Measurements from ENCODE around the gene EN1. TPM values are rescaled to one million over a fixed set of nuclear protein-coding genes. Genes with fewer than 3 reads are reported as not detected.
A peak's percentile ranks its signal among the peaks of the same experiment; 100 is the strongest.

Gene EN1
- total RNA-seq, 5 donors from 2014 or later (not counting 1 experiment from before 2014, with no cell fraction given): not detected

DNA sequence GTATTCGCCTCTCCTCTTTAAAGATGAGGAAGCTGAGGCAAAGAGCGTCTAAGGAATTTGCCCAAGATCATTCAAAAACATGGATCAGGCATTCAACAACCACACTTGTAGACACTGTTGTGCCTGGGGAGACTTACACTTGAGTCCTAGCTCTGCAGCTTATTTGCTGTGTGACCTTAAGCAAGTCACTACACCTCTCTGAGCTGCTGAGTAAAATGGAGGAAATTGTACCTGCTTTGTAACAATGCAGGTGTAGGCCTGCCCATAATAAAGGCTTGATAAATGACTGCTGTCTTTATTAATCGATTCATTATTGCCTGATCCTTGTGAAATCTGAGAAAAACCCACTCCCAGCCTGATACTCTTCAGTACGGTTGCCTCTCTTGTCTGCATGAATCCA, 30.8 kb downstream of the EN1 start:
- Mint-ChIP-seq H3K9me3 (no peaks in the 10 kb centered on the region), H3K27ac (peak overlapping the region in 1 of 2 donors; percentile 10), H3K4me3 (no peak overlapping the region), H3K27me3 (peaks cover 69 to 75% of the 10 kb centered on the region in 2 donors), H3K36me3 (no peaks in the 10 kb centered on the region), H3K4me1 (no peaks in the 10 kb centered on the region)
- ChIA-PET POLR2A (no interaction called here), CTCF (no interaction called here)
- H3K9me3 ChIP-seq: no peaks in the 10 kb centered on the region
- no peaks in the 10 kb centered on the region for H3K4me1 ChIP-seq (ENCODE audit: control insufficient read depth in 1 of 2, extremely low read depth in 1 of 2, insufficient read depth in 2 of 2, low read length in 2 of 2)
- H3K27me3 ChIP-seq (replicated peaks in 1 of 2; ENCODE audit: control insufficient read depth in 2 of 2, extremely low read depth in 1 of 2, insufficient read depth in 2 of 2, low read length in 1 of 2): peaks cover 0 to 47% of the 10 kb centered on the region in 2 experiments
- no peak overlapping the region for H3K4me3 ChIP-seq (ENCODE audit: control insufficient read depth in 1 of 2, extremely low read depth in 1 of 2, low read length in 1 of 2)
- no peak for ATAC-seq (replicated peaks in 1 of 4)
- no peak overlapping the region for H3K27ac ChIP-seq (ENCODE audit: low read length)
- no peak for DNase-seq
- H3K36me3 ChIP-seq (ENCODE audit: control insufficient read depth in 2 of 2, extremely low read depth in 1 of 2, insufficient read depth in 1 of 2, low read length in 1 of 2): no peaks in the 10 kb centered on the region
- WGBS (ENCODE audit: insufficient coverage): 70% methylated on average over 2 of the region's 4 CpGs

DNA sequence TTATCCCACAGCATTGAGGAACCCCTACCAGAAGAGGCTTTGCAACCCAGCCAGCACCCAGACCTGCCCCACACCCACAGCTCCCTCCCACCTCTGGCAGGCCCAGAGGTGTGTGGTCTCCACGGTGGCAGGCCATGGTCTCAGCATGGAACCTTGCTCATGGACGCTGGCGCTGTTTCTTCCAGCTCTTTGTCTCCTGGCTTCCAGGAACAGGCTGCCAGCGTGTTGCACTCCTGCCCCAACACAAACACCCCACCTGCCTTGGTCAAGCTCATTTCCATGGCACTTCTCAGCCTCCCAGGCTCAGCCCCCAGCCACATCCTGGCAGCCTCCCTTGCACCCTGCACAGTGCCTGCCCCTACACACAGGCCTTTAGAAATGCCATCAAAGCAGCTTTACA, 31.7 kb downstream of the EN1 start:
- Mint-ChIP-seq H3K27me3 (peaks cover 66 to 74% of the 10 kb centered on the region in 2 donors), H3K36me3 (no peaks in the 10 kb centered on the region), H3K27ac (no peak overlapping the region), H3K4me3 (no peak overlapping the region), H3K4me1 (no peaks in the 10 kb centered on the region), H3K9me3 (no peaks in the 10 kb centered on the region)
- 70% methylated on average over 4 of the region's 4 CpGs for WGBS (ENCODE audit: insufficient coverage)
- Histone ChIP-seq H3K27me3 (replicated peaks in 1 of 2; ENCODE audit: control insufficient read depth in 2 of 2, extremely low read depth in 1 of 2, insufficient read depth in 2 of 2, low read length in 1 of 2) (peaks cover under 1 to 47% of the 10 kb centered on the region in 2 experiments), H3K9me3 (no peaks in the 10 kb centered on the region), H3K4me1 (ENCODE audit: control insufficient read depth in 1 of 2, extremely low read depth in 1 of 2, insufficient read depth in 2 of 2, low read length in 2 of 2) (no peaks in the 10 kb centered on the region), H3K27ac (ENCODE audit: low read length) (no peak overlapping the region), H3K4me3 (ENCODE audit: control insufficient read depth in 1 of 2, extremely low read depth in 1 of 2, low read length in 1 of 2) (no peak overlapping the region), H3K36me3 (ENCODE audit: control insufficient read depth in 2 of 2, extremely low read depth in 1 of 2, insufficient read depth in 1 of 2, low read length in 1 of 2) (no peaks in the 10 kb centered on the region)
- ATAC-seq (replicated peaks in 1 of 4) (no peak), DNase-seq (no peak)
- ChIA-PET CTCF (no interaction called here), POLR2A (no interaction called here)

DNA sequence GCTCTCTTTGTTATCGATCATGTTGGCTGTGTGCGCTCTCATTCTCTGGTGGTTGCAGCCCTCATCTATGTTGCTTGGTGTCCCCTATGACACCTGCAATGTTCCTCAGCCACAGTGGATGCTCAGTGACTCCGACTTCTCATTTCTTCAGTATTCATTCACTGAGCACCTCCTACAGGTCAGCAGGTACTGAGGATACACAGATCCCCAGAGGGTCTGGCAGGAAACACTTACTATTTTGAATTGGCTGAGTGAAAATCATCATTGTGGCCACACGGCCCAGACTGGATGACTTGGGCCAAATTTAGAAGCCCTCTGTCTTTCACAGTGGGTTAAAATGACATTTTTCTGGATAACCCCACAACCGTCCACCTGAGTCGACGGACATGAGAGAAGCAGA, 32.1 kb downstream of the EN1 start:
- no peaks in the 10 kb centered on the region for H3K9me3 ChIP-seq
- no peaks in the 10 kb centered on the region for H3K4me1 Mint-ChIP-seq
- CTCF ChIA-PET: no interaction called here
- peaks cover 63 to 75% of the 10 kb centered on the region in 2 donors for H3K27me3 Mint-ChIP-seq
- WGBS (ENCODE audit: insufficient coverage): 80% methylated on average over 7 of the region's 7 CpGs
- H3K4me3 Mint-ChIP-seq: no peak overlapping the region
- DNase-seq: no peak
- H3K27ac Mint-ChIP-seq: no peak overlapping the region
- no peak overlapping the region for H3K27ac ChIP-seq (ENCODE audit: low read length)
- H3K27me3 ChIP-seq (replicated peaks in 1 of 2; ENCODE audit: control insufficient read depth in 2 of 2, extremely low read depth in 1 of 2, insufficient read depth in 2 of 2, low read length in 1 of 2): peaks cover 2 to 51% of the 10 kb centered on the region in 2 experiments
- H3K9me3 Mint-ChIP-seq: no peaks in the 10 kb centered on the region
- H3K4me3 ChIP-seq (ENCODE audit: control insufficient read depth in 1 of 2, extremely low read depth in 1 of 2, low read length in 1 of 2): no peak overlapping the region
- no peak for ATAC-seq (replicated peaks in 1 of 4)
- H3K36me3 Mint-ChIP-seq: no peaks in the 10 kb centered on the region
- H3K36me3 ChIP-seq (ENCODE audit: control insufficient read depth in 2 of 2, extremely low read depth in 1 of 2, insufficient read depth in 1 of 2, low read length in 1 of 2): no peaks in the 10 kb centered on the region
- H3K4me1 ChIP-seq (ENCODE audit: control insufficient read depth in 1 of 2, extremely low read depth in 1 of 2, insufficient read depth in 2 of 2, low read length in 2 of 2): no peaks in the 10 kb centered on the region
- POLR2A ChIA-PET: no interaction called here

DNA sequence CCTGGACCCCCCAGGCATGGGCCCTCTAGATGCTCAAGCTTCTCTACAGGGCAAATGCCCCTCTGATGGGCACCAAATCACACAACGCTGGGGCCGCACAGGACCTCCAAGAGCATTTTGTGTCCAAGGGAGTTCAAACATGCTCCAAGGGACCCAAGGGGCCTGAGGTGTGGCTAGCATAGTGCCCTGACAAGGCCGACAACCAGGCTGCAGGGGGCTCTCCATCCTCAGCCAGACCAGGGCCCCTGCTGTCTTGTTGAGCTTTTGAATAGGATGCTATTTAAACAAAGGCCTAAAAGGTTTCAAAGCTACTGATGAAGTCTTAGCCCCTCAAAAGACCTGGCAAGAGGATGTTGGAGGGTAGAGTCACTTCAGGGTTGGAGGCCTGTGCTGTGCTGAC, 33.1 kb downstream of the EN1 start:
- Histone ChIP-seq H3K4me3 (ENCODE audit: control insufficient read depth in 1 of 2, extremely low read depth in 1 of 2, low read length in 1 of 2) (no peak overlapping the region), H3K4me1 (ENCODE audit: control insufficient read depth in 1 of 2, extremely low read depth in 1 of 2, insufficient read depth in 2 of 2, low read length in 2 of 2) (no peaks in the 10 kb centered on the region), H3K27ac (ENCODE audit: low read length) (no peak overlapping the region), H3K9me3 (no peaks in the 10 kb centered on the region), H3K27me3 (replicated peaks in 1 of 2; ENCODE audit: control insufficient read depth in 2 of 2, extremely low read depth in 1 of 2, insufficient read depth in 2 of 2, low read length in 1 of 2) (peaks cover 6 to 53% of the 10 kb centered on the region in 2 experiments), H3K36me3 (ENCODE audit: control insufficient read depth in 2 of 2, extremely low read depth in 1 of 2, insufficient read depth in 1 of 2, low read length in 1 of 2) (no peaks in the 10 kb centered on the region)
- ChIA-PET POLR2A (no interaction called here), CTCF (no interaction called here)
- no peaks in the 10 kb centered on the region for H3K9me3 Mint-ChIP-seq
- H3K4me3 Mint-ChIP-seq: no peak overlapping the region
- no peak overlapping the region for H3K27ac Mint-ChIP-seq
- ATAC-seq (replicated peaks in 1 of 4) (no peak), DNase-seq (no peak)
- no peaks in the 10 kb centered on the region for H3K36me3 Mint-ChIP-seq
- 81% methylated on average over 3 of the region's 3 CpGs for WGBS (ENCODE audit: insufficient coverage)
- H3K27me3 Mint-ChIP-seq: peaks cover 64 to 75% of the 10 kb centered on the region in 2 donors
- H3K4me1 Mint-ChIP-seq: no peaks in the 10 kb centered on the region

DNA sequence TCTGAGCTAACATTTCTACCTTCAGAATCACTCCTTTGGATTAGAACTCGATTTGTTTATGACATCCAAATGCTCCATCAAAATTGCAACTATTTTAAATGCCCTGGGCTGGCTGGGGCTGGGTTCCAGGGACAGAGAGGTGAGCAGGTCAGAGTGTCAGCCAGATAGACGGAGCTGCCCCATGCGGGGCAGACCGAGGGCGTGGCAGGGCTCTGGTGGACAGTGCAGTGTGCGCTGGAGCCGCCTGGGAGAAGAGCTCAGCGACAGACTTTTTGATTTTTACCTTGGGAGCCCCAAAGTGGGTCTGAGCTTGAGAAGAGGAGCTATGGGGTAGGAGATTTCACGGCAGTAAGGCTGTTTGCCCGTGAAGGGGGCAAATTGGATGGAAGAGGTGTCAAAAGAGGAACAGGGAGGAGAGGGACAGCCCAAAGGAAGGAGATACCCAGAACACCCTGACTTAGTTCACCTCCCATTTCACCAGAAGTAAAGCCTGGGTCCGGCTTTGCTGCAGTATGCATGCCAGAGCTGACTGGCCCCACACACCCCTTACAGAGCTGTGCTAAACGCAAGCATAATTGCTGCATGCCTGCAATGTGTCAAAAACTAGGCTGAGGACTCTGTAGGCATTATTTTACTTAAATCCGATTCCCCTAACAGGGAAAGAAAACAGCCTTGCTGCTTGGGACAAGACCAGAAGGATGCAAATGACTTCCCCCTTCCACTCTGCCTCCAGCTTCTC, 33.7 kb downstream of the EN1 start:
- H3K27ac ChIP-seq (ENCODE audit: low read length): no peak overlapping the region
- no peaks in the 10 kb centered on the region for H3K36me3 ChIP-seq (ENCODE audit: control insufficient read depth in 2 of 2, extremely low read depth in 1 of 2, insufficient read depth in 1 of 2, low read length in 1 of 2)
- 48% methylated on average over 9 of the region's 13 CpGs for WGBS (ENCODE audit: insufficient coverage)
- ATAC-seq (replicated peaks in 1 of 4): no peak
- no peak for DNase-seq
- H3K27ac Mint-ChIP-seq: no peak overlapping the region
- H3K36me3 Mint-ChIP-seq: no peaks in the 10 kb centered on the region
- ChIA-PET POLR2A (no interaction called here), CTCF (no interaction called here)
- peaks cover 0 to under 1% (median under 1%) of the 10 kb centered on the region in 3 donors for H3K4me1 Mint-ChIP-seq
- H3K4me3 ChIP-seq (ENCODE audit: control insufficient read depth in 1 of 2, extremely low read depth in 1 of 2, low read length in 1 of 2): no peak overlapping the region
- H3K9me3 ChIP-seq: no peaks in the 10 kb centered on the region
- peaks cover 0 to 2% of the 10 kb centered on the region in 2 experiments for H3K4me1 ChIP-seq (ENCODE audit: control insufficient read depth in 1 of 2, extremely low read depth in 1 of 2, insufficient read depth in 2 of 2, low read length in 2 of 2)
- no peak overlapping the region for H3K4me3 Mint-ChIP-seq
- H3K27me3 ChIP-seq (replicated peaks in 1 of 2; ENCODE audit: control insufficient read depth in 2 of 2, extremely low read depth in 1 of 2, insufficient read depth in 2 of 2, low read length in 1 of 2): peaks cover 6 to 56% of the 10 kb centered on the region in 2 experiments
- peaks cover 58 to 72% of the 10 kb centered on the region in 2 donors for H3K27me3 Mint-ChIP-seq
- H3K9me3 Mint-ChIP-seq: no peaks in the 10 kb centered on the region

DNA sequence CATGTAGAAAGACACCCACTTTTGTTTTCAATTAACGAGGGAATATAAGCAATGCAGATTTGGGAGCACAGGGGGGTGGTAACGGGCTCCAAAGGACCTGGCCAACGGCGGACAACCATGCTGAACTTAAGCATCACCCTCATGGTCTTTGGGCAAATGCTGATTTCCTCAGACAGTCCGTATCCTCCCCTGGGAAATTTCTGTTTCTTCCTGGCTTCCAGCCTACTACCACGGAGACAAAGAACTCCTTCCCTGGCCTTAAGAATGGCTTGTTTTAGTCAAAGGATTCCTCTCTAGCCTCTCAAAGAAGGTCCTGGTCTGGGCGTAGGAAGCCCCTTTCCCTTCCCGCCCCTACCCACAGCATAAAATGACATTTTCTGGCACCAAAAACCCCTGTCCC, 34.3 kb downstream of the EN1 start:
- Histone ChIP-seq H3K4me1 (ENCODE audit: control insufficient read depth in 1 of 2, extremely low read depth in 1 of 2, insufficient read depth in 2 of 2, low read length in 2 of 2) (peaks cover 0 to 7% of the 10 kb centered on the region in 2 experiments), H3K27ac (ENCODE audit: low read length) (no peak overlapping the region), H3K4me3 (ENCODE audit: control insufficient read depth in 1 of 2, extremely low read depth in 1 of 2, low read length in 1 of 2) (no peak overlapping the region), H3K27me3 (replicated peaks in 1 of 2; ENCODE audit: control insufficient read depth in 2 of 2, extremely low read depth in 1 of 2, insufficient read depth in 2 of 2, low read length in 1 of 2) (peaks cover 6 to 58% of the 10 kb centered on the region in 2 experiments), H3K9me3 (no peaks in the 10 kb centered on the region), H3K36me3 (ENCODE audit: control insufficient read depth in 2 of 2, extremely low read depth in 1 of 2, insufficient read depth in 1 of 2, low read length in 1 of 2) (no peaks in the 10 kb centered on the region)
- Mint-ChIP-seq H3K27me3 (peaks cover 52 to 70% of the 10 kb centered on the region in 2 donors), H3K9me3 (no peaks in the 10 kb centered on the region), H3K36me3 (no peaks in the 10 kb centered on the region), H3K27ac (no peak overlapping the region), H3K4me3 (no peak overlapping the region), H3K4me1 (peaks cover 0 to 6% (median 4%) of the 10 kb centered on the region in 3 donors)
- DNase-seq (no peak), ATAC-seq (replicated peaks in 1 of 4) (no peak)
- 54% methylated on average over 4 of the region's 8 CpGs for WGBS (ENCODE audit: insufficient coverage)
- CTCF ChIA-PET: no interaction called here
- POLR2A ChIA-PET: interaction anchor here in 1 of 2 donors (0.6 kb wide), 1 partner anchor 853 kb away, joined by 3 read pairs; no protein-coding TSS in a partner anchor
